PC-3 (cell line): ENCODE measurements around the gene UGT3A2.

Experiments used
- CTCF ChIP-seq: fragments of 300-600 bp; sonication (generic); conservative IDR thresholded peaks from 2 replicates; pipeline ENCODE4 v1.5.1; 2017; ENCODE audit warnings: antibody characterized with exemption, low read depth, mild to moderate bottlenecking, low read length
- EZH2 ChIP-seq: fragments of 300-600 bp; sonication (generic); IDR thresholded peaks from one replicate; pipeline ENCODE4 v1.6.1; 2017; ENCODE audit warnings: antibody characterized with exemption, mild to moderate bottlenecking, low read length; ENCODE audit not compliant: unreplicated experiment
- EZH2phosphoT487 ChIP-seq: fragments of 300-600 bp; sonication (generic); IDR thresholded peaks from 2 replicates; pipeline ENCODE4 v1.6.1; 2018; ENCODE audit warnings: mild to moderate bottlenecking, antibody characterized with exemption, low read length, borderline replicate concordance

GRCh38 chr5:36007366-36007765, 59.3 kb downstream of the UGT3A2 start:
- TF ChIP-seq CTCF (no peak), EZH2phosphoT487 (no peak), EZH2 (no peak)
